GM12864 (cell line): ENCODE results near the gene MAPRE2.

ENCODE experiments used
- DNase-seq: peaks from one replicate; pipeline ENCODE4 v3.0.0-alpha.2; 2011; ENCODE audit warnings: low read depth
- H3K4me3 ChIP-seq: 2 replicates; pipeline ENCODE4 v1.5.1; 2011; ENCODE audit warnings: mild to moderate bottlenecking, low read depth, low read length, control low read depth
- TF ChIP-seq, protein P1 (sequence below): IDR thresholded peaks from 2 replicates; pipeline ENCODE4 v1.5.1; 2011; ENCODE audit warnings: low read depth, mild to moderate bottlenecking, moderate library complexity, low read length, control low read depth, inconsistent platforms; ENCODE audit errors: missing control alignments

The MAPRE2 gene

DNA sequence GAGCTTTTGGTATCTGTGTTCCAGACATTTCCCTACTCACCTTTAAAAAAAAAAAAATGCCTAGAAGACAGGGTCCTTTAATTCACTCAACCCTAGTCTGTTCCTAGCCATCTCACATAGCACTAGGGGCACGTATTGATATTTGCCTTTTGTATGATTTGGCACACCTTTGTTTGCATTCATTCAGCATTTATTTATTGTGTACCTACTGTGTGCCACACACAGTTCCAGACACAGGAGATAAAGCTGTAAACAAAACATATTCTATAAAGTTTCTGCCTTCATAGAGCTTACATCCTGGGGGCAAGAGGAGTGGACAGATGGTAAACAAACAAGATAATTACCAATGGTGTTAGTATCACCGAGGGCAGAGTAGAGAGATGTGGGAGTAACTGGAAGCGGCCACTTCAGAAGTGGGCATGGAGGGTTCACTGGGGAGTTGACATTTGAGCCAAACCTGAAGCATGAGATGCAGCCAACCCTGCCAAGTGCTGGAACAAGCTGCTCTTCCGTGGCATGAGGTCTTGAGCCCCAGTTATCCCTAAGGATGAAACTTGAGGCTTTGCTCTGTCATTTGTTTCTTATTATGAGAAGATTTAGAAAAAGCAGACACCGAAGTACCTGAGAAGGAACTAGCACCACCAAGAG lies 18.2 kb downstream of the MAPRE2 start:
- H3K4me3 ChIP-seq, result no peak overlapping the region
- no peak for DNase-seq
- TF ChIP-seq, protein P1, sequence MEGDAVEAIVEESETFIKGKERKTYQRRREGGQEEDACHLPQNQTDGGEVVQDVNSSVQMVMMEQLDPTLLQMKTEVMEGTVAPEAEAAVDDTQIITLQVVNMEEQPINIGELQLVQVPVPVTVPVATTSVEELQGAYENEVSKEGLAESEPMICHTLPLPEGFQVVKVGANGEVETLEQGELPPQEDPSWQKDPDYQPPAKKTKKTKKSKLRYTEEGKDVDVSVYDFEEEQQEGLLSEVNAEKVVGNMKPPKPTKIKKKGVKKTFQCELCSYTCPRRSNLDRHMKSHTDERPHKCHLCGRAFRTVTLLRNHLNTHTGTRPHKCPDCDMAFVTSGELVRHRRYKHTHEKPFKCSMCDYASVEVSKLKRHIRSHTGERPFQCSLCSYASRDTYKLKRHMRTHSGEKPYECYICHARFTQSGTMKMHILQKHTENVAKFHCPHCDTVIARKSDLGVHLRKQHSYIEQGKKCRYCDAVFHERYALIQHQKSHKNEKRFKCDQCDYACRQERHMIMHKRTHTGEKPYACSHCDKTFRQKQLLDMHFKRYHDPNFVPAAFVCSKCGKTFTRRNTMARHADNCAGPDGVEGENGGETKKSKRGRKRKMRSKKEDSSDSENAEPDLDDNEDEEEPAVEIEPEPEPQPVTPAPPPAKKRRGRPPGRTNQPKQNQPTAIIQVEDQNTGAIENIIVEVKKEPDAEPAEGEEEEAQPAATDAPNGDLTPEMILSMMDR, result no peak

DNA sequence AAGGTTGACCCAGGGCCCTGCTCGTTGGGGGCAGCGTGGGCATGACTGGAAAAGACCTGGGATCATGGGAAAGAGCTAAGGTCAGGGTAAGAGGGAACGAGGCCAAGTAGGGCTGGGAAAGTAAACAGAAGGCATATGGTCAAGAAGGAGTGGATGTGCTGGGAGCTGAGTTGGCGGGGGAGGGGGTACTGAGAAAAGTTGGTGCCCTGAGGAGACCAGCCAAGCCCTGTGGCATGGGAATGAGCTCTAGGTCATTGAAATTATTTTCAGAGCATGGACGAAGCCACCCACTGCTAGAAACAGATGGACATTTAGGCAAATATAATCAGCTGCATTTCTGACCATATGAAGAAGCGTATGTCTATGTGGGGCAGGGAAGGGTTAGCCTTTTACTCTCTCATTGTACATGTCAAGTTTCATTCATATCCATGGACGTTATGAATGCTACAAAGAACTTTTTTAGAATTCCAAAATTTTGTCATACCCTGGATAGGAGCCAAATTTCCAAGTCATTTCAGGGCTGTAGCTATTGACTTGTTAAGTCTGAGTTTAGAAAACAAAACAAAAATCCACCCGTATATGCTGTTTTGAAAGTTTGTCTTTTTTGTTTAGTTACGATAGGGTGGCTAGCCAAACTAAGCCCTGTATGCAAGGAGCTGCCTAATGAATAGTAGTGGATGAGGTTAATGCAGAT lies 19.1 kb downstream of the MAPRE2 start:
- no peak for DNase-seq
- no peak overlapping the region for H3K4me3 ChIP-seq
- TF ChIP-seq, protein P1, result no peak

DNA sequence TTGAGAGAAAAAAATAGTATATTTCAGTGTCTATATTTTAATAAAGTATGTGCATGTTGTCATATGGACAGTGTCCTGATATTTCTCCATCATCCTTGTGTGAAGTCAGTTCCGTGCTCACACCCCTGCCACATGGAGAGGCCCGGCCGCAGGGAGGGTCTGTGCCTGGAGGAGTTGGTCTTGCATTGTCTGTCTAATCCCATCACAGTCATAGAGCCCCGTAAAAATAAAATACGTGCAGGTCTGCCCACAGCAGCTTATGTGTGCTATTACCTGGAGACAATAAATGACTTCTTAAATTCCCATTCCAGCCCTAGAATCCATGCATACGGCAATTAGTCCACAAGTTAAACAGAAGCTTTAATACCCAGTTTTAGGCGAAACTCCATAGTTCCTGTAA lies 20.1 kb downstream of the MAPRE2 start:
- DNase-seq, result no peak
- no peak overlapping the region for H3K4me3 ChIP-seq
- TF ChIP-seq, protein P1, result no peak

DNA sequence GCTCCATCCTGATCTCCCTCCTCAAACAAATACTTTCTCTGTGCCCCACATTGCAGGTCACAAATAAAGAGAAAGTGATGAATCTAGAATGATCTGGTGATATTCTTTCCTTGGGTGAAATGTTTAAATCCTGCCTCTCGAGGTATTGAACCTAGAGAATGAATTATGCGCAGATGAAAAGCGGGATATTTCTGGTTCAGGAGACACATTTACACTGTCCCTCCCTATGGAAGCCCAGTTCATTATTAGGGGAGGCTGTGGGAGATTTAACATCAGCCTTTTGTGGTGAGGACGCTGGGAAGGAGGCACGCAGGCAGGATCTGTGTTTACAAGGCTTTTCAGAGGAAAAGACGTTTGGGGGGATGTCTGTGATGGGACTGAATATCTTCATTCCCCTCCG lies 20.6 kb downstream of the MAPRE2 start:
- H3K4me3 ChIP-seq, result no peak overlapping the region
- no peak for DNase-seq
- TF ChIP-seq, protein P1, result no peak

DNA sequence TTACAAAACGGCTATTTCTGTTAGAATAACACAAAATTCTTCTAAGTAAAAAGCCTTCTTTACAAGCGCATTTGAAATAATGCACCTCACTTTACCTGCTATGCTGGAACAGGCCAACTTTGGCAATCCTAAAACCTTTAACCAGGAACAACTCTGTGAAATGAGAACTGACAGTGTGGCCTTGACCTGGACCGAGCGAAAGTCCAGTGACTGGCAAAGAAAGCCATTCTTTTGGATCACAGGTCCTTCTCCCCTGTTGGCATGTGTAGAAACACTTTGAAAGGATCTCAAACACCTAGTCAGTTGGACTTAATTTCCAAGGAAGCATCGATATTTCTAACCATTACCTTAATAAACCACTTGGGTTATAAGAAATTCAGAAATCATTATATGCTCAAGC lies 21.2 kb downstream of the MAPRE2 start:
- TF ChIP-seq, protein P1, result no peak
- H3K4me3 ChIP-seq, result no peak overlapping the region
- DNase-seq, result no peak

DNA sequence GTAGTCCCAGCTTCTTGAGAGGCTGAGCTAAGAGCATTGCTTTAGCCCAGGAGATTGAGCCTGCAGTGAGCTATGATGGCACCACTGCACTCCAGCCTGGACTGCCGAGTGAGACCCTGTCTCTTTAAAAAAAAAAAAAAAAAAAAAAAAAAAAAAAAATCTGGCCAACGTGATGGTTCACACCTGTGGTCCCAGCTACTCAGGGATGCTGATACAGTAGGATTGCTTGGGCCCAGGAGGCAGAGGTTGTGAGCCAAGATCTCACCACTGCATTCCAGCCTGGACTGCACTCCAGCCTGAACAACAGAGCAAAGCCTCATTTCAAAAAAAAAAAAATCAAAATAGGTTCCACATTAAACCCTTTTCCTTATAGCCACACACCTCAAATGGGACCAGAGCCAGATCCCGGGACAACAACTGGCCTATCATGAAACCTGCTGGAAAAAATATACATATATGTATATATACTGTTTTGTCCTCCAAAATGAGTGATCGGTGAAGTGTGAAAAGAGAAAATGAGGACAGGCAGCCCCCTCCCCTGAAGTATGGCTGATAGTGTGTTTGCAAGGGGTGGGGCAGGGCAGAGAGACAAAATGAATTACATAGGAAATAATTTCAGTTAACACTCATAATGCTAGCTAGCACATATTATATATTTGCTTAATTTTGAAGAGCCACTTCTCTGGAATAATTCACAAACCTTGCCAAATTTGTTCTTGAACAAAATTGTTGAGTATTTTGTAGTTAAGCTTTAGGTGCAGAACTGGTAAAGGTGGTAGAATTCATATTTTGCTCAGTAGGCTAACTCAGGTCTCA lies 22.9 kb downstream of the MAPRE2 start:
- no peak for DNase-seq
- no peak overlapping the region for H3K4me3 ChIP-seq
- TF ChIP-seq, protein P1, result no peak
